GM19193 (cell line): ENCODE data around the gene EPHB2.

Source experiments
- POLR2A ChIP-seq: IDR thresholded peaks from 4 replicates; pipeline ENCODE4 v1.6.1; 2011; ENCODE audit not compliant: insufficient read depth, insufficient read length; ENCODE audit errors: extremely low read depth

Gene EPHB2

DNA sequence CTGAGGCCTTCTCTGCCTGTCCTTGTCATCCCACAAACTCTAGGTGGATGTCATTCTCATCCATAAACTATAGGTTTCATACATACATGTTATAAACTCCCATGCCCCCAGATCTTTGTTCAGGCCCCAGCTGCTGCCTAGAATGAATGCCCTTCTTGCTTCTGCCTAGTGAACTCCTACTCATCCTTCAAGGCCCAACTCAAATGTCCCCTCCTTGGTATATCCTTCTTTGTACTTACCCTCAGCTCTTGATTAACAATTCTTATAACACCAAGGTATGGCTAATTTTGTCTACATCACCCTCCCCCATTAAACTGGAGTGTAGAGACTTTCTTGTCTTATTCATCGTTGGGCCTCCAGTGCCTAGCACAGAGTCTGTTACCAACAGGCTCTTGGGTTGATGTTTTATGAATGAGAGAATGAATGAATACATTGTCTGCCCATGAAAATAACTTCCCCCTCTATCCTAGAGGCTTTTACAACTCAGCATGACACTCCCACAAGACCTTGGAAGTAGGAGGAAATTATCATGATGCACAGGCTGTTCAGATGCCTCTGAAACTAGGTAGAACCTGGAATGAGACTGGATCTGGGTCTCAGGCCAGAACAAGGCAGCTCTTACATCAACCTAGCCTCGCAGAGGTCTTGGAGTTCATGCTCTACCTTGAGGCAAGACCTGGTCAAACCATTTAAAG lies 26.9 kb downstream of the EPHB2 start:
- TF ChIP-seq POLR2A = no peak

DNA sequence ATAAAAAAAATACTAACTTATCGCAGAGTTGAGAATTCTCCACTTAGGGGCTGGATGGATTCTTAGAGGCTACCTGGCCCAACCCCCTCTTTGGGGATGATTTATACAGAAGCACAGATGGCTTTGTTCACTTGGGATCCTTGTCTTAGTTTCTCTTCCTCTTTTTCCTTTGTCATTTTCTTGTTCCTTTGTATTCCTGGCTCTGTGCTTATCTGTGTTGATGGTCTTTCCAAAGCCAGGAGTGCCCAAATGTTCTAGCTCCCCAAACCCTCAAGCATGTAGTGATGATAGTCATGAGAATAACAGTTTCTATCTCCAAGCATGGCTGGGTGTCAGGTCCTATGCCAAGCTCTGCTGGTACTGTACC lies 27.4 kb downstream of the EPHB2 start:
- no peak for TF ChIP-seq POLR2A

DNA sequence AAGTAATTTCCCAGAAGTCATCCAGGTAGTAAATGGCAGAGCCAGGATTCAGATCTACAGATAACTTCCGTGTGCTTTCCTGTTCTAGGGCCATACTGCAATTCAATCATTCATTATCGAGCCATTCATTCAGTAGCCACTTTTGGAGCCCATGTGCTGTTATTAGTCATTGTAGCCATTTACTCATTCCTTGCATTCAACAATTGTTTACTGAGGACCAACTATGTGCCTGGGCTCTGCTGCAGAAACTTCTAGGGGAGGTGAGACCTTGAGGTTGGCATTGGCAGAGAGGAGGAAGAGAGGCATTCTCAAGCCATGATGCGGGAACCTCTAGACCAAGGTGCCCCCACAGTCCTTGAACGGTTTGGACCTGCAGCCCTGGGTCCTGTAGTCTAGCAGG lies 27.9 kb downstream of the EPHB2 start:
- TF ChIP-seq POLR2A = no peak

DNA sequence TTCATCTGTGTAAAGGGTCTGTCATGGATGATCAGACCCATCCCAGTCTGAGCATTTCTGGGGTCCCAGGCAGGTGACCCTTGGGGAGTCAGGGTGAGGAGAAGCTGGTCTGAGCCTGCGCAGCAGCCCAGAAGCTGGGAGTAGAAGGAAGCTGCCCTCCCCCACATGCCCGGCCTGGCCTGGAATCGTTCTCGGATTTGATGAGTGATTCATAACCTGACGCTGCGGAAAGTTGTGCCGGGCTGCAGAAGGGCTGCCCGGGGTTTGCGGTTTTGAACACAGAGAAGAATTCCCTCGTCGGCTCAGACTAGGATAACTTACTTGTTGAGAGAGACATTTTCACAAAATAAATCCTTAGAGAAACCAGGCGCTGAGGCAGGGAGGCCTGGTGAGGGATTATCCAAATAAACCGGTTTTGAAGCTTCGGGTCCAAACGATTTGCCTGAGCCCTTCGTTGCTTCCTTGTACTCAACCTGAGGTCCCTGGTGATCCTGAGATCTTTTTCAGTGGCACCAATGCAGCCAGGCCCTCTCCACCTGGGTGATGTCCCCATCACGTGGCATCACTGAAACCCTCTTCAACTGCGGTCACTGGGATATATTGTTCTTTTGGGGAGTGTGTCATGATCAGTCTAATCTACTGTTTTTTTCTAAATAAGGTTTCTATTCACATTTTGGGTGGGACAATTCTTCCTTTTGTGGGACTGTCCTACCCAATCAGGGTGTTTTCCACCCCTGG lies 29.2 kb downstream of the EPHB2 start:
- TF ChIP-seq POLR2A = no peak

DNA sequence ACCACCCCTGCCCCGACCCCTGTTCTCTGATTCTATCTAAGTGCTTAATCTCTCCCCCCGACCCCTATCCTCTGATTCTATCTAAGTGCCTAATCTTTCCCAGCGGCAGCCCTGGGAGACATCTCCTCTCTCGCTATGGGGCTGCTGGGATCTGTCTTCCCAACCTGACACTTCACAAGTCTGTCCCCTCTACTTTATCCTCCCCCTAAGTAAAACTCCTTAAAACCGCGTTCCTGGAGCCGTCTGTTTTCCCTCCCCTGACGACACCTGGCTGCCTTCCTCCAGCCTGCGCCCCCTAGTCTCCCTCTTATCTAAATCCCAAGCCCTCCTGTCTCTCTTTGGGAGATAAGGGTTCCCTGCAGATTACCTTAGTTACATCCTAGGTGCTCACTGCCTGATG lies 30.5 kb downstream of the EPHB2 start:
- no peak for TF ChIP-seq POLR2A

DNA sequence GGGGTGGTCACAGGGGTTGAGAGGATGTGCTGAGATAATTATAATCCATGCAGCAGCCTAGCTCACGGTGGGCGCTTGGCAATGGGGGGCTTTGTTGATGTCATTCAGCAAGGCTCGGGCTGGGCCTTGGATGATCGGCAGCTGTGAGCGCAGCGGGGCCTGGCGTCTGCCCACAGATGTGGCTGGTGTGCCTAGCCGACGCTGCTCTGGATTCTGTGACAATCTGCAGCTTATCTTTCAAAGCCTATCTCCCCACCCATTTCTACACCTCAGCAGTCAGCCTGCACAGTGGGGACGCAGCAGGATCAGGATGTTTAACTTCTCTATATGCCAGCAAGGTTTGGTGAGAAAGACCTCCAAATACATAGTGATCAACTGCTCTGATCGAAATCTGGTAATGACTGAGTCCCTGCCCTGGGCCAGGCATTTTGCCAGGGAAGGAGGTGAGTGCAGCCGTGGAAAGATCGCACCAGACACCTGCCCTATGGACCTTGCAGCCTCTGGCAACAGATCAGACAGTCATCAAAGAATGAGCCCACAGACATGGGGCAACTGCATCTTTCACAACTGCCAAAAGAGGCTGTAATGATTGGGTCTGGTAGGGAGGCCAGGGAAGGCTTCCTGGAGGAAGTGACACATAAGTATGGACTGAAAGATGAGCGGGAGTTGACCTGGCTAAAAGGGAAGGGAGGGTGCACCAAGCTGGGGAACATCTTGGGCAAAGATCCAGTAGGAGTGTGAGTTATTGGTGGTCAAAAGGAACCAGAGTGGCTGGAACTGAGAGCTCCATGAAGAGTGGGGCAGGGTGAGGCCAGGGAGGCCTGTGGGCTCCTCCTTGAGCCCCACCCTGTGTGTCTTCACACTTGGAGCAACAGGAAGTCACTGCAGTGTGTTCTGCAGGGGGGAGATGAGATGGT lies 35.3 kb downstream of the EPHB2 start:
- no peak for TF ChIP-seq POLR2A

DNA sequence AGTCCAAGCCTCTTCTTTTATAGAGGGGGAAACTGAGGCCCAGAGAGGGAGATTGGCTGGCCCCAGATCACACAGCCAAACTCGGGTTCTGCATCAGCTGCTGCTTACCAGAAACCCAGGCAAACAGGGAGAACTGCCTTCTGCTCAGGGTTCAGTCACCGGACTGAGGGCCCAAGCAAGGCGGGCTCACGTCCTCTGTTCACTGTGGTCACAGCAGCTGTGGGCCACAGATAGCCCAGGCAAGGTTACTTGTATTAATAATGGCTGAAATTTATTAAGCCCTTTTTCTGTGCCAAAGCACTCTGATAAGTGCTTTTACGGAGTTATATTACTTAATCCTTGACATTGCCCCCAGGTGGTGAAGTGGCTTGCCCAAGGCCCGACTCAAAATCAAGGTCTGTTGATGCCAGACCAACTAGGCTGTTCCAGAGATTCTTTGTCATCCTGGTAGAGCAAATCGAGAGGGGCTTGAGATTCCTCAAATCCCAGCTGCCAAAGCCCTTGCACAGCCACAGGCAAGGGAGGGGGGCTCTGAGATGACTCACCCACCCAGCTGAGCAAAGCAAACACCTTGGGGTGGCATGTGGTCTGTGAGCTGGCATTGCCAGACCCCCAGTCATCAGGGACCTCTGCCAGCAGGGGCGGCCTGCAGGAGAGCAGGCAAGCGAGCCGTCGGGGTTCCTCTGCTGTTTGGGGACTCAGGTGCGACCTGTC lies 36.5 kb downstream of the EPHB2 start:
- no peak for TF ChIP-seq POLR2A

DNA sequence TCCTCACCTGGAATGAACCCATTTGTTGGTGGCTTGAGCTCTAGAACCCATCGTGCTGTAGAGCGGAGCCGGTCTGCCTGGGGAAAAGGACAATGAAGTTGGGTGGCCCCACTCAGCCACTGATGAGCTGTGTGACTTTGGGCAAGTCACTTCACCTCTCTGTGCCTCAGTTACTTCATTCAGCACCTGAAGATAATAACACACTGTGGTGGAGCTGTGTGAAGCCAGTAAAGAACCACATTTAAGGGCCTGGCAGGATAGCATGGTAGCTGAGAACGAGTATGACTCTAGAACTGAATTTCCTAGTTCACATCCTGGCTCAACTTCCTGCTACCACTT lies 37.1 kb downstream of the EPHB2 start:
- TF ChIP-seq POLR2A = no peak

DNA sequence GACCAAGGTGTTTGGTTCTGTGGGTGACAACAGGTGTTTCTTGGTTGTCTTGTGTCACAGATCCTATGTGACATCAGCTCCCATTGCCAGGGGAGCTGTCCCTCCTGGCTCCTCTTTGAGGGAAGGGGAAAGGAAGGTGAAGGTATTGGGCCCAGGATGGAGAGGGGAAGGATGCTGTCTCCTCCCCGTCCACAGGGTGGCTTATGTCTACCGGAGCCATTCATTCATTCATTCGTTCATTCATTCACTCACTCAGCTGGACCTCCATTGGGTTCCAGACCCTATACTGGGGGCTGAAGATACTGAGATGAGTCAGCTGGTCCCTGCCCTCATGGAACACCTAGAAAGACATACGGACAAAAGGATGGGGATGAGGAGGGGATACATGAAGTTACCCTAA lies 38.9 kb downstream of the EPHB2 start:
- TF ChIP-seq POLR2A = no peak

DNA sequence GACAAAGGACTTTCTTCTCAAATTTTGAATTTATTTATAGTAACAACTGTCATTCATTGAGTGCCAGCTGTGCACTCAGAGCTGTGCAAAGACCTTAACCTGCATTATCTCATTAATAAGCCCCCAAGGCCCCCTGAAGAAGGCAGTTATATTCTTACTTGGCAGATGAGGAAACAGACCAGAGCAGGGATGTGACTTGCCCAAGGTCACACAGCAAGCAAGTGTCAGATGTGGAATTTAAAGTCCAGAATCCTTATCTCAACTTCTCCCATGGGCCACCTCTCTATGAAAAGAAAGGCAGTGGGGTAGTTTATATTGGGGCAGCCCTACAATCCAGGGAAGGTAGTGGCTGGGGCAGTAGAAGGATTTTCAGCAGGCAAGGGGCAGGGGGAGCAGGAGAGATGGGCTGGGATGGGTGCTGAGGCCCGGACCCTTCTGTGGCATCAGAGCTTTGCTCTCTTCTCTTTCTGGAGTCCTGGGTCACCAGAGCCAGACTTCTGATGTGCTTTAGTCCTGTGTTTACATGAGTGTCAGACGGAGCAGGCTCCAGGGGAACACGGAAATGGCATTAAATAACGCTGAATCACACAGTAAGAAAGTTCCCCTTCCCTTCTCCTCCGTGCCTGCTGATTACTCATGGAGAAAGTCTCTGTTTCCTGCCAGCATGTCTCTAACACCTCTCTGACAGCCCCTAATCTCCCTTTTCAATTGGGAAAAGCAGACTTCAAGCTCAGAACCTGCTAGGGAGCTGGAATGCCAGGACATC lies 39.5 kb downstream of the EPHB2 start:
- TF ChIP-seq POLR2A = no peak

DNA sequence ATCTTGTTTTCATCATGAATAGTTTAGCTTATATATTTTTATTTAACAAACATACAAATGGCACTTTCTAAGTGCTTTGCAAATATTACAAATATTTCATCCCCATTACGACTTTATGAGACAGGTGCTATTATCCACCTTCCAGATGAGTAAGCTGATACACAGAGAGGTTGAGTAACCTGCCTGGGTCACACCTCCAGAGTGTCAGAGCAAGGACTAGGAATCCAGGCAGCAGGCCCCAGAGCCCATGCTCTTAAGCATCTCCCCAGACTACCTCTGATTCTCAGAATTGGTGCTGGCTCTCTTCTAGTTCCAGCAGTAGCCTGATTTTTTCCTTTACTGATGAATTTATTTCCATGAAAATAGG lies 40.0 kb downstream of the EPHB2 start:
- TF ChIP-seq POLR2A = no peak

DNA sequence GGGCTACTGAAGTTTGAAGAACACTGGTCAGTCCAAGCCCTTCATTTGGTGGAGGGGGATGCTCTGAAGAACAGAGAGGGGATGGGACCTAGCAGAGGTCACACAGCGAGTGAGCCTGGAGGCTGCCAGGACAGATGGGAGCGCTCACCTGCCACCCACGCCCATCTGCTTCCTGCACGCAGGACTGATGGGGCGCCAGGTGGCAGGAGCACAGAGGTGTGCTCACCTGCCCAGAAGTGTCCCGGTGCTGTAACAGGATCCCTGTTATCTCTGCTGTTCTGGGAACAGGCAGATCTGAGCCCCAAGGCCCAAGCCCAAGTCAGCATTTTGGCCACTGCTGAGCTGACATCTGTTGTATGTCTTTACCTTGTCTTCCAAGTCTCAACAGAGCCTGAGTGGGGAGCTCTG lies 40.5 kb downstream of the EPHB2 start:
- no peak for TF ChIP-seq POLR2A

DNA sequence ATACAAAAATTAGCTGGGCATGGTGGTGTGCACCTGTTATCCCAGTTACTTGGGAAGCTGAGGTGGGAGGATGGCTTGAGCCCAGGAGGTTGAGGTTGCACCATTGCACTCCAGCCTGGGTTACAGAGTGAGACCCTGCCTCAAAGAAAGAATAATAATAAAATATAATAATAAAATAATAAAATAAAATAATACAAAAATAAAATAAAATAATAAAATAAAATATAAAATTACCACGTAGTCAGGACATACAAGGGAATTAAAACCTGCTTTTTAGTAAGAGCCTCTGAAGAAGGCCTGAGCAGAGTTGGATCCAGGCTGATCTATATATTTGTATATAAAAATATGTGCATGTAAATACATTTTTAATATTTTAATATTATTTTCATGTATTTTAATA lies 41.7 kb downstream of the EPHB2 start:
- no peak for TF ChIP-seq POLR2A

DNA sequence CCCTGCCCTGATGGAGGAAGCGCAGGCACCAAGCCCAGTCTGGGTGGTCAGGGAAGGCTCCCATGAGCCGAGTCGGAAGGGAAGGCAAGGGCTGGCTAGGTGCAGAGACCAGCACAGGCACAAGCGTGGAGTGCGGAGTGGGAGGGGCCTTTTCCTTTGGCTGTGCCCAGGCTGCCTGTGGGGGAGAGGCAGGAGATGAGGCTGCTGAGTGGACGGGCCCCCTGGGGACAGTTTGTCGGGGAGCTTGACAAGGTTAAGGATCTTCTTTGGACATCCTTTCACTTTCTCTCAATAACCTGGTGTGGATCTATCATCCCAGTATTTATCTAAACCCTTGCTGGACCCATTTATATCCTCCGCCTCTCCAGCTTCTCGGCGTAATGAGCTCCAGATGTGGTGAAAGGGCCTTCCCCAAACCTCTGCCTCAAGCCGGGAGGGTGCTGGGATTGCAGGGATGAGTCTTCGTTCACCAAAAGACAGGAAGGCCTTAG lies 42.9 kb downstream of the EPHB2 start:
- no peak for TF ChIP-seq POLR2A

DNA sequence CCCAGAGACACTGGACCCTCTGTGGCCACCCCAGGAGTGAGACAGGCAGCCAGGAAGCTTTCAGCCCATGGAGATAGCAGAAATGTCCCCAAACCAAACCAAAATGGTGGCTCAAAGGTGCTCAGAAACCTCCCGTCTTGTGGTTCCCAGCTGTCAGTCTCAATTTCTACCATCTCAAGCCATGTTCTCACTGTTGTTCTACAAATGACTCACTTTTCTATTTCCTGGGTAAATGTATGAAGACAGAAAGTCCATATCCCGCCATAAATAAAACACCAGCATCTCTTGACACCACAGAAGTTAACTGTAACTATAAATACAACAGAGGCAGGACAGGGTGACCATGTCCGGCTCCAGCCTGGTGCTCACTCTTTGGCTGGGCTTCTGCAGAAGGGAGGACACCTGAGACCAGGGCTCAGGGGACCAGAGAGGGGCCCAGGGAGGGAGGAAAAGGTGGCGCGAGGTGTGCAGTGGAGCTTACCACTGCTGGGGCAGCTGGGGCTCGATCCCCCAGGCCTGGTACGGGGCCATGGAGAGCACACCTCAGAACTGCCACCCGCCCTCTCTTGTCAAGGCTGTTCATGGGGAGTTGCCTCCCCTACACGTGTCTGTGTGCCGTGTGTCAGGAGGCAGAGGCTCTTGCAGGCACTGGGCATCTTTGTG lies 43.6 kb downstream of the EPHB2 start:
- no peak for TF ChIP-seq POLR2A

DNA sequence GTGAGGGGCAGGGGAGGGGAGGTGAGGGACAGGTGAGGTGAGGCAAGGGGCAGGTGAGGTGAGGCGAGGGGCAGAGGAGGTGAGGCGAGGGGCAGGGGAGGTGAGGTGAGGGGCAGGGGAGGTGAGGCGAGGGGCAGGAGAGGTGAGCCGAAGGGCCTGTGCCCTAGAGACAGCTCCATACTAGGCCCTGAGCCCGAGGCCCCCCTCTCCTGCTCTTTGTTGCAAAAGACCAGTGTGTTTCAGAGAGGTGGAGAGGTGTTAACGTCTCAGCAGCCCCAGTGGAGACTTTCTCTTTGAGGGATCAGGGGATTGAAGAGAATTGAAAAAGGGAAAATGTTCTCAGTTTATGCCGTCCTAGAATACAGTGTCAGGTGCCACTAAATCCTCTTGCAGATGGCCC lies 44.2 kb downstream of the EPHB2 start:
- no peak for TF ChIP-seq POLR2A
